Measurements from ENCODE around the gene IFNAR2.

- TF ChIP-seq CTCF (IDR thresholded peaks at IDR 0.05; ENCODE audit: low read depth, low read length) (no peak), POLR2A (IDR thresholded peaks at IDR 0.05; ENCODE audit: extremely low read depth, insufficient read length) (no peak), MYC (IDR thresholded peaks at IDR 0.05; ENCODE audit: low read depth, low read length) (peak; percentile 55)
Measured at GRCh38 chr21:33259995-33260394, 30.3 kb downstream of the IFNAR2 start.

Data from NB4 (cell line).